GM23338 (cell line): ENCODE measurements around the gene DDX54. TPM values are rescaled to one million over a fixed set of nuclear protein-coding genes. Genes with fewer than 3 reads are reported as not detected.

Experiments
- ATAC-seq: fragments of 200-7000 bp; cut with Tn5 transposase; 3 replicates; pipeline ENCODE4 v1.9.1; 2020
- DNase-seq: peaks from one replicate; pipeline ENCODE4 v3.0.0-alpha.2; 2015; ENCODE audit warnings: low spot score
- H2AFZ ChIP-seq: fragments of 200-600 bp; sonication (generic); 2 replicates; pipeline ENCODE4 v1.8.0; 2016; ENCODE audit warnings: antibody characterized with exemption, mild to moderate bottlenecking, moderate library complexity
- H3F3A ChIP-seq: fragments of 200-600 bp; sonication (generic); replicated peaks from 2 replicates; pipeline ENCODE4 v1.8.0; 2017; ENCODE audit warnings: antibody characterized with exemption, mixed run types, low read depth
- H3K27ac ChIP-seq: fragments of 200-600 bp; sonication (generic); 2 replicates; pipeline ENCODE4 v1.6.1; 2016; ENCODE audit warnings: low read depth
- H3K27me3 ChIP-seq: fragments of 200-600 bp; sonication (generic); 2 replicates; pipeline ENCODE4 v1.8.0; 2016; ENCODE audit warnings: mild to moderate bottlenecking, mixed run types, moderate library complexity; ENCODE audit not compliant: insufficient read depth
- H3K36me3 ChIP-seq: fragments of 200-600 bp; sonication (generic); 2 replicates; pipeline ENCODE4 v1.8.0; 2016; ENCODE audit warnings: mild to moderate bottlenecking; ENCODE audit not compliant: insufficient read depth
- H3K4me1 ChIP-seq: fragments of 200-600 bp; sonication (generic); 2 replicates; pipeline ENCODE4 v1.8.0; 2016; ENCODE audit warnings: mild to moderate bottlenecking, moderate library complexity; ENCODE audit not compliant: insufficient read depth
- H3K4me2 ChIP-seq: fragments of 200-600 bp; sonication (generic); 2 replicates; pipeline ENCODE4 v1.7.1; 2017; ENCODE audit warnings: mixed run types
- H3K4me3 ChIP-seq: fragments of 200-600 bp; sonication (generic); 2 replicates; pipeline ENCODE4 v1.6.1; 2016; ENCODE audit warnings: mixed run types
- H3K79me2 ChIP-seq: fragments of 200-600 bp; sonication (generic); replicated peaks from 2 replicates; pipeline ENCODE4 v1.8.0; 2017; ENCODE audit warnings: mild to moderate bottlenecking; ENCODE audit not compliant: insufficient read depth
- H3K9me2 ChIP-seq: fragments of 200-600 bp; sonication (generic); 2 replicates; pipeline ENCODE4 v1.8.0; 2017; ENCODE audit not compliant: insufficient read depth
- H4K20me1 ChIP-seq: fragments of 200-600 bp; sonication (generic); replicated peaks from 2 replicates; pipeline ENCODE4 v1.8.0; 2017; ENCODE audit warnings: mild to moderate bottlenecking; ENCODE audit not compliant: insufficient read depth
- H3K27ac Mint-ChIP-seq: 2 replicates; pipeline ENCODE4 v1.8.0; 2020; ENCODE audit warnings: inconsistent platforms, mild to moderate bottlenecking, moderate library complexity, mixed read lengths
- H3K27me3 Mint-ChIP-seq: 3 replicates; pipeline ENCODE4 v1.8.0; 2022; ENCODE audit warnings: low read depth, mild to moderate bottlenecking, moderate library complexity, mixed read lengths, inconsistent platforms; ENCODE audit not compliant: insufficient read depth, poor library complexity
- H3K36me3 Mint-ChIP-seq: 3 replicates; pipeline ENCODE4 v1.8.0; 2021; ENCODE audit warnings: low read depth, mild to moderate bottlenecking, inconsistent platforms, moderate library complexity, mixed read lengths
- H3K4me1 Mint-ChIP-seq: 3 replicates; pipeline ENCODE4 v1.8.0; 2020; ENCODE audit warnings: mild to moderate bottlenecking, inconsistent platforms, mixed read lengths
- H3K4me3 Mint-ChIP-seq: 3 replicates; pipeline ENCODE4 v1.8.0; 2021; ENCODE audit warnings: moderate library complexity, mild to moderate bottlenecking, inconsistent platforms, mixed read lengths
- H3K9me3 Mint-ChIP-seq: 3 replicates; pipeline ENCODE4 v1.8.0; 2020; ENCODE audit warnings: moderate library complexity, mild to moderate bottlenecking, inconsistent platforms, mixed read lengths
- CTCF ChIP-seq, 2 experiments: fragments of 200-600 bp in 1 of 2; sonication (generic) in 1 of 2; conservative IDR thresholded peaks; 2 replicates each; pipeline versions ENCODE4 v1.5.1 to v1.6.1; 2016 to 2017; ENCODE audit warnings: antibody characterized with exemption in 2 of 2, low read depth in 2 of 2, mild to moderate bottlenecking in 2 of 2, moderate library complexity in 1 of 2
- ETS1 ChIP-seq: IDR thresholded peaks from 2 replicates; pipeline ENCODE4 v1.6.1; 2016; ENCODE audit warnings: antibody characterized with exemption
- EZH2phosphoT487 ChIP-seq: fragments of 200-600 bp; sonication (generic); IDR thresholded peaks from one replicate; pipeline ENCODE4 v1.8.1; 2018; ENCODE audit warnings: antibody characterized with exemption; ENCODE audit not compliant: unreplicated experiment
- JUNB ChIP-seq: IDR thresholded peaks from one replicate; pipeline ENCODE4 v1.6.1; 2016; ENCODE audit warnings: antibody characterized with exemption; ENCODE audit not compliant: unreplicated experiment
- NANOG ChIP-seq: IDR thresholded peaks from 2 replicates; pipeline ENCODE4 v1.6.1; 2016; ENCODE audit warnings: antibody characterized with exemption, borderline replicate concordance
- POLR2AphosphoS5 ChIP-seq: IDR thresholded peaks from 2 replicates; pipeline ENCODE4 v1.6.1; 2016; ENCODE audit warnings: antibody characterized with exemption, low read depth
- ZNF331 ChIP-seq: fragments of 250-450 bp; sonication (Bioruptor Pico); IDR thresholded peaks from 2 replicates; pipeline ENCODE4 v1.5.0; 2020; ENCODE audit warnings: low read depth, mild to moderate bottlenecking, moderate library complexity
- ZNF462 ChIP-seq: fragments of 250-450 bp; sonication (Bioruptor Pico); IDR thresholded peaks from 2 replicates; pipeline ENCODE4 v1.5.0; 2020; ENCODE audit warnings: mild to moderate bottlenecking, moderate library complexity
- polyA plus RNA-seq: library from polyadenylated mRNA; unstranded; fragments of >200 nt; fragmentation: Nextera tagmentation; extraction: Ambion mirVana; gene quantifications from 2 replicates; pipeline ENCODE4 v1.2.1, GENCODE V29; 2016
- total RNA-seq: library from RNA; depleted of rRNA; stranded (reverse); fragments of >200 nt; shearing (Covaris generic); gene quantifications from 2 replicates; pipeline ENCODE4 v1.2.3, GENCODE V29; 2014

Gene DDX54
- total and polyA plus RNA-seq, 2 experiments from 2014 or later, result 84.1 to 89.4 TPM

GRCh38 chr12:113221181-113221996 lies 36.1 kb upstream of the DDX54 start, which contains the start of gene TPCN1:
TPCN1 (plus strand) TSS chr12:113221464; CDS start chr12:113226853, 5,389 bp downstream.
- Mint-ChIP-seq H3K4me3 (peak within 1 kb of the TSS; percentile 81), H3K36me3 (no peaks in the 10 kb centered on the region), H3K9me3 (no peaks in the 10 kb centered on the region), H3K27ac (peak within 1 kb of the TSS; percentile 36), H3K27me3 (peaks cover 4% of the 10 kb centered on the region), H3K4me1 (peaks cover 19% of the 10 kb centered on the region)
- ATAC-seq (peak; percentile 91), DNase-seq (peak; percentile 100)
- H3K4me3 ChIP-seq, result peak within 1 kb of the TSS; percentile 59
- peaks cover 18% of the 10 kb centered on the region for H3K4me1 ChIP-seq
- H3K27ac ChIP-seq, result no peak within 1 kb of the TSS; the same call in 1 of the 2 replicates
- peaks cover 9% of the 10 kb centered on the region for H3K79me2 ChIP-seq
- H4K20me1 ChIP-seq, result no peaks in the 10 kb centered on the region
- no peaks in the 10 kb centered on the region for H3K9me2 ChIP-seq
- TF ChIP-seq EZH2phosphoT487, result no peak
- no peak for TF ChIP-seq NANOG
- no peak for TF ChIP-seq ZNF331
- 0 out of 4 replicates have a peak, but pooled peaks of 1 of the 2 experiments have one; percentile 0 for TF ChIP-seq CTCF (conservative IDR thresholded peaks at IDR 0.05; ENCODE audit: low read depth in 2 of 2)
- peak; percentile 94 for TF ChIP-seq POLR2AphosphoS5
- H3K36me3 ChIP-seq, result no peaks in the 10 kb centered on the region
- peak within 1 kb of the TSS; percentile 89 for H3K4me2 ChIP-seq
- peaks cover 8% of the 10 kb centered on the region; the same call in 1 of the 2 replicates for H3F3A ChIP-seq
- H2AFZ ChIP-seq, result peak within 1 kb of the TSS; percentile 87
- H3K27me3 ChIP-seq, result no peaks in the 10 kb centered on the region

- DNase-seq, result peak; percentile 38
- Histone ChIP-seq H4K20me1 (no peaks in the 10 kb centered on the region), H2AFZ (peak overlapping the region; percentile 5; the same call in 1 of the 2 replicates), H3K27ac (no peak overlapping the region; the same call in 1 of the 2 replicates), H3K27me3 (no peaks in the 10 kb centered on the region), H3K36me3 (no peaks in the 10 kb centered on the region), H3K4me1 (peaks cover 18% of the 10 kb centered on the region), H3K4me2 (peak overlapping the region; percentile 74), H3K4me3 (peak overlapping the region; percentile 54), H3K79me2 (peaks cover 9% of the 10 kb centered on the region), H3K9me2 (no peaks in the 10 kb centered on the region), H3F3A (peaks cover 8% of the 10 kb centered on the region; the same call in 1 of the 2 replicates)
- H3K4me3 Mint-ChIP-seq, result peak overlapping the region; percentile 81
- H3K36me3 Mint-ChIP-seq, result no peaks in the 10 kb centered on the region
- H3K27ac Mint-ChIP-seq, result peak overlapping the region; percentile 36
- no peak for ATAC-seq
- H3K4me1 Mint-ChIP-seq, result peaks cover 19% of the 10 kb centered on the region
- H3K9me3 Mint-ChIP-seq, result no peaks in the 10 kb centered on the region
- peaks cover 4% of the 10 kb centered on the region for H3K27me3 Mint-ChIP-seq
- no peak for TF ChIP-seq JUNB
- no peak for TF ChIP-seq POLR2AphosphoS5
- TF ChIP-seq ZNF462 (CRISPR knock-in tag), result no peak
- TF ChIP-seq ETS1, result no peak
- TF ChIP-seq NANOG, result no peak
Measured at GRCh38 chr12:113220593-113221180, 35.4 kb upstream of the DDX54 start.
